Activated CD4-positive, alpha-beta T cell treated with anti-CD3 and anti-CD28 coated beads, Interleukin-2, amount 50 U/mL, for 48 hours (primary cell): ENCODE data around the gene GRHL1.
A peak's percentile ranks its signal among the peaks of the same experiment; 100 is the strongest.
"Not testable (repeated sequence)": the region's sequence is repeated elsewhere in the genome, so short reads cannot be mapped to it uniquely, and the experiment has no call there.

Experiments used
- DNase-seq, 2 experiments: peaks; one replicate each; pipeline ENCODE4 v3.0.0-alpha.2; 2020

Gene GRHL1, protein sequence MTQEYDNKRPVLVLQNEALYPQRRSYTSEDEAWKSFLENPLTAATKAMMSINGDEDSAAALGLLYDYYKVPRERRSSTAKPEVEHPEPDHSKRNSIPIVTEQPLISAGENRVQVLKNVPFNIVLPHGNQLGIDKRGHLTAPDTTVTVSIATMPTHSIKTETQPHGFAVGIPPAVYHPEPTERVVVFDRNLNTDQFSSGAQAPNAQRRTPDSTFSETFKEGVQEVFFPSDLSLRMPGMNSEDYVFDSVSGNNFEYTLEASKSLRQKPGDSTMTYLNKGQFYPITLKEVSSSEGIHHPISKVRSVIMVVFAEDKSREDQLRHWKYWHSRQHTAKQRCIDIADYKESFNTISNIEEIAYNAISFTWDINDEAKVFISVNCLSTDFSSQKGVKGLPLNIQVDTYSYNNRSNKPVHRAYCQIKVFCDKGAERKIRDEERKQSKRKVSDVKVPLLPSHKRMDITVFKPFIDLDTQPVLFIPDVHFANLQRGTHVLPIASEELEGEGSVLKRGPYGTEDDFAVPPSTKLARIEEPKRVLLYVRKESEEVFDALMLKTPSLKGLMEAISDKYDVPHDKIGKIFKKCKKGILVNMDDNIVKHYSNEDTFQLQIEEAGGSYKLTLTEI

DNA sequence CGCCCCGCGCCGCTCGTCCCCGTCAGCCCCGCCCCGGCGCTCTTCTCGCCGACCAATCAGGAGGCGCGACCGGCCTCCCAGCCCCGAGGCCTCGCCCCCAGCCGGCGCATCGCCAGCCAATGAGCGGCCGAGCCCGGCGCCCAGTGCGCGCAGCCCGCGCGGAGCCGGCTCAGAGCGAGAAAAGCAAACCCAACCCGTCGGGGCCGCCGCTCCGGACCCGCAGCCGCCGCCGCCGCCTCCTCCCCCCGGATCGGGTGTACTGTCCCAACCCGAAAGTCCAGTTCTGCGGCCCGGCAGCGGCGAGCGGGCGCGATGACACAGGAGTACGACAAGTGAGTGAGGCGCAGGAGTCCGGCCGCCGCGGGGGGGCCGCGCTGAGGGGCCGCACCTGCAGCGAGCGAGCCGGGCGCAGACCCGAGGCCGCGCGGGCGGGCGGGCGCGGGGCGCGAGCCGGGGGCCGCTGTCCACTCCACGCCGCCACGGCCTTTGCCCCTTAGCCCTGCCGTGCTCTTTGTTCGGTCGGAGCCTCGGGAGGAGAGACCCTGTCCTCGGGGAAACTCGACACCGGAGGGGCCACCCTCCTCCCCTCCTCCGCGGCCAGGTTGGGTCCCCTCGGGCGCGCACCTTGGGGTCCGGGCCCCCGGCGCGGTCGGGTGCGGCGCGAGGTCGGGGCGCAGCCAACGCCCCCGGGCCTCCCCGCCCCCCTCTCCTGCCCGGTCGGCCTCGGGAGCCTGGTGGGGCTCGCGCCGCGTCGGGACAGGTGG lies at the start of gene GRHL1:
GRHL1 (plus strand) TSS at position 172 of the 764 bp plus-strand sequence; CDS start at position 313, 141 bp downstream.
- DNase-seq, result peak; percentile 89 to 90

DNA sequence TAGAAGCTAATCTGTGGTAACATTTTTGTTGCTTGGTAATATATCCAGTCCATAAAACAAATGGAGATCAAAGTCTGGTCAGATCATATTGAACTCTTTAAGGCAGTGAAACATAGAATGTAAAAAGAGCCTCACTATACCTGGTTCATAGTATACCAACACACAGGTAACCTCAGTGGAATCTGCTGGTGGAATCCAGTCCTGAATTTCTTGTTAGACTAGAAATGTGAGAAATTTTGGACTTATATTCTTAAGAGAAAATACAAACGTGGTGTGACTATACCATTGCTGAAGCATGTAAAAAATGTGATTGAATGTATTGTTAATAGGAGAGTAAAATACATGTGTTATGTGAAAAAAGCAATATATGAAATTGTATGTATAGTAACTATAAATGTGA lies 46.1 kb upstream of the GRHL1 start:
- DNase-seq, result no peak

GRCh38 chr2:9907402-9907801 lies 44.1 kb upstream of the GRHL1 start:
- DNase-seq, result no peak

GRCh38 chr2:9908639-9909038 lies 42.9 kb upstream of the GRHL1 start:
- DNase-seq, result no peak

DNA sequence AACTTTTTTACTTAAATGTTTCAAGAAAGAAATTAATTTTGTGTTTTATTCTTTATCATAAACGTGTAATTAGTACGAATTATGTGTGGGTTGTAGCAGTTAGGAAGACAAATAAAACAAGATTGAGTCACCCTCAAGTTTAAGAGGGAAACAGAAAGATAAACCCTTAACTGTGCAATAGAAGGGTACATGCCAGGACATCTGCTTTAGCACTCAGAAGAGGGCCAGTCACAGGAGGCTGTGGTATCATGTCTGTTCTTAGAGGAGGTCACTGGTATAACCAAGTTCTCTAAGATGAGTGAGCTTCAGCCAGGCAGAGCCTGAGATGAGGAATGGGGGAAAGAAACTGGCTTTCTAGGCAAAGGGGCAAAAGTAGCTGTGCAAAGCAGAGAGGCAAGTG lies 42.4 kb upstream of the GRHL1 start:
- no peak for DNase-seq

DNA sequence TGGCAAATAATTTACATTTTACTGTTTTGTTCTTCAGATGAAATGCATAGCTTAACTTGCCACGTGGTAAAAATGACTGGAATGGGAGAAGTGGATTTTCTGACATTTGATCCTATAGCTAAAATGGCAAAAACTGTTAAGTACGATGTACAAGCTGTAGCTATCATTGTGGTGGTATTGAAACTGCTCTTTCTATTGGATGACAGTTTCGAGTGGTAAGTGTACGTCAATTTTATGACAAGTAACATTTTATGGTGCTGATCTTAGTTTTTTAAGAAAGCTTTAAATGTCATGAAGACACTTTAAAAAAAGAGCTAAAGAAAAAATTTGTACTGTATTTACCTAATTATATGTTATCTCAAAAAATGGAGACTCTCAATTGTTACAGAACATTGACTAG lies 40.8 kb upstream of the GRHL1 start:
- DNase-seq, result no peak

- no peak for DNase-seq
Measured at GRCh38 chr2:9912468-9912867, 39.0 kb upstream of the GRHL1 start.

GRCh38 chr2:9914384-9915065 lies 37.0 kb upstream of the GRHL1 start:
- peak; percentile 53 to 66 for DNase-seq

GRCh38 chr2:9918275-9918674 lies 33.2 kb upstream of the GRHL1 start:
- DNase-seq, result no peak

GRCh38 chr2:9919512-9919911 lies 32.0 kb upstream of the GRHL1 start:
- DNase-seq, result no peak

DNA sequence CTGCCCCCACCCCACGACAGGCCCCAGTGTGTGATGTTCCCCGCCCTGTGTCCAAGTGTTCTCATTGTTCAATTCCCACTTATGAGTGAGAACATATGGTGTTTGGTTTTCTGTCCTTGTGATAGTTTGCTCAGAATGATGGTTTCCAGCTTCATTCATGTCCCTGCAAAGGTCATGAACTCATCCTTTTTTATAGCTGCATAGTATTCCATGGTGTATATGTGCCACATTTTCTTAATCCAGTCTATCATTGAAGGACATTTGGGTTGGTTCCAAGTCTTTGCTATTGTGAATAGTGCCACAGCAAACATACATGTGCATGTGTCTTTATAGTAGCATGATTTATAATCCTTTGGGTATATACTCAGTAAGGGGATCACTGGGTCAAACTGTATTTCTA lies 24.5 kb upstream of the GRHL1 start:
- DNase-seq, result not testable (repeated sequence)

DNA sequence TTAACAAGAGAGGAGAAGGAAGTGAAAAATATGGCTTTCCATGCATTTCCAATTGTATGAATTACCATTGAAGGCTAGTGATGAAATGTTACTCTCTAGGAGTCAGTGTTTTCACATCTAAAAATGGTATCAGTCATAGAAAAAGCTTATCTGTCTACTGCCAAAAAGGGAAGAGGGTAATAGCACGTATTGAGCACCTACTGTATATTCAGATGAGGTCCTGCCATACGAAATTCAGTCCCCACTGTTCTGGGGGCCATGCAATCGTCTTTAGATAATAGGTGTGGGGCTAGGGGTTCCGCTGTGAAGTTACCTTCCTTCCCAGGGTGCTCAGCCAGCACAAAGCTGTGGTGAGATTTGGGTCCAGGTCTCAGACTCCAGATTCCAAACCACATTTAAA lies 14.2 kb upstream of the GRHL1 start:
- DNase-seq, result no peak

DNA sequence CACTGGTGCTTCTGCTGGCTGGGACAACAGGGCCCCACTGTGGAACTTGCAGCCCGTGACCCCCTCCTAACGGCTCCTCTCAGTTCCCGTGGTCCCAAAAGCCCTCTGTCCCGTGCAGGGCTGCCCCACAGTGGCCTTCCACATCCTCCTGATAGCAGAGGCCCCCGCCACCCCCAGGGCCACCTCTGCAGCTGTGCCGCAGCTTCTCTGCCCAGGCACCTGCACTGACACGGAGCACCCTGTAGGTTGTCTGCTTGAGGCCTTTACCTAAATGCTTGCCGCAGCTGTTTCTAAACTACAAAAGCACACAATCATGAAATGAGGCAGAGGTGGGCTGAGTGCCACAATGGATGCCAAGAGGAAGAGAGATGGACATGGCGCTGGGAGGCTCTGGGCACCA lies 13.5 kb upstream of the GRHL1 start:
- no peak for DNase-seq

GRCh38 chr2:9939587-9940485 lies 11.7 kb upstream of the GRHL1 start:
- DNase-seq, result no peak

- no peak for DNase-seq
Measured at GRCh38 chr2:9941196-9941995, 10.1 kb upstream of the GRHL1 start.

DNA sequence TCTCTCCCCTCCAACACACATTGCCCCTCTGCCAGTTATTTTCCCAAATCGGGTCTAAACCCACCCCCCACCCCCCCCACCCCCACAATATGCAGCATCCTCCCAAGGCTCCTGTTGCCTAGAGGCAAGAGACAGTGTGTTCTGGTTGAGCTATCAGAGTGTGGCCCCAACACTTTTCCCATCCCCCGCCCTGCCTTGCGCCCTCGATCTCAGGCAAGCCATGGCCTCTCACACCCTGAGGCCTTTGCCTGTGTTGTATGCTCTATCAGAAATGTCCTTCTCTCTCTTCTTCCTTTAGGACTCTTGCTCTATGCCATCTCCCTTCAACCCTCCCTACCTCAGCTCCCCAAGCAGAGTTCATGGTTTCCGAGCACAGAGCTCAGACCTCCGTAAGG lies 9.5 kb upstream of the GRHL1 start:
- no peak for DNase-seq

DNA sequence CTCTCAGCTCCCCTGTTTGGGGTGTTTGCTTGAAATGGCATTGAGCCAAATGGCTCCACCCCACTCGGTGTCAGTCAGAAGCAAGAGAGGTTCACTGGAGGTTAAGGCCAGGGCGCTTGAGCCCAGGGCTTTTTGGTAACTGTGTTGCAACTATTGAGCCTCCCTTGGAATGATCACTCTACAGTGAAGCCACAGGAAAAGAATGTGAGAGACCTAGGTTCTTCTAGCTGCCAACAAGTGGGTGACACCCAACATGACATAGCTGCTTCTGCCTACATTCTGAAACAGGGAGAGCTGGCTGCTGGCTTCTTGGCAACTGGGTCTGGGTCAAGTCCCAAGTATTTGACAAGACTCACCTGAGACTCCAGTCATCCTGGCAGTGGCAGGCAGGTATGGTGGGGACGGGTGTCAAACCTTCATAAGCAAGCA lies 7.1 kb upstream of the GRHL1 start:
- no peak for DNase-seq

- no peak for DNase-seq
Measured at GRCh38 chr2:9945596-9945995, 5.9 kb upstream of the GRHL1 start.

DNA sequence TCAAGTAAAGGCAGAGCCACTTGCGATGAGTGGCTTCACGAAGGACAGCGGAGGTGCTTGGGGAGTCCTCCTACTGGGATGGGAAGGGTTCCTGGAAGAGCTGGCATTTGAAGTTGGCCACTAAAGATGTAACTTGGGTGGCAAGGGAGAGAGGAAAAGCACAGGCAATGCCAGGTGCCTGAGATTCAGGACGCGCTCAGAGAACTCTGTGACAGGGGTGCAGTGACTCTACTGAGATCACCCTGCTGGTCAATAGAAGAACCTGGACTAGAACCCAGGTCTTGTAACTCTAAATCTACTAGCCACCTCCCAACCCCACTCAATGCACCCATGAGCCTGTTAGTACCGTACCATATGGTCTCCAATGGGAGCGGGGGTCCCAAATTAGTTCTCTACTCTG lies 5.4 kb upstream of the GRHL1 start:
- no peak for DNase-seq

DNA sequence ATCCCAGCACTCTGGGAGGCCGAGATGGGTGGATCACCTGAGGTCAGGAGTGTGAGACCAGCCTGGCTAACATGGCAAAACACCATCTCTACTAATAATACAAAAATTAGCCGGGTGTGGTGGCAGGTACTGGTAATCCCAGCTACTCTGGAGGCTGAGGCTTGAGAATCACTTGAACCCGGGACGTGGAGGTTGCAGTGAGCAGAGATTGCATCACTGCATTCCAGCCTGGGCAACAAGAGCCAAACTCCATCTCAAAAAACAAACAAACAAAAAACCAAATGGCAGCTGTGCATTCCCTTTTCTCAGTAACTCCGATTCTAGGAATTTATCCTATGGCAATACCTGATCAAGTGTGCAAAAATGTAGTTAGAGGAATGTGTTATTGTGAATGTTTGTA lies 4.7 kb upstream of the GRHL1 start:
- DNase-seq, result no peak

- no peak for DNase-seq
Measured at GRCh38 chr2:9948721-9949120, 2.8 kb upstream of the GRHL1 start.
